K562 (cell line): ENCODE results near the gene UGT1A10. TPM values are rescaled to one million over a fixed set of nuclear protein-coding genes. Genes with fewer than 3 reads are reported as not detected.

Experiments used
- ATAC-seq: fragments of 200-7000 bp; cut with Tn5 transposase; 3 replicates; pipeline ENCODE4 v1.9.1; 2020; ENCODE audit warnings: moderate library complexity
- BruUV-seq: library from RNA; stranded (reverse); fragments of 400-500 nt; replicated peaks from 2 replicates; lab custom pipeline; 2021; lab: Mats Ljungman, UMichigan
- CTCF ChIA-PET: fragments of 300-600 bp; formaldehyde crosslinking; extraction: SDS; loops from one replicate; lab custom pipeline; 2021; ENCODE audit warnings: low intra/inter-chr PET ratio; lab: Yijun Ruan, JAX
- POLR2A ChIA-PET: fragments of 300-600, 350-650 bp; sonication (Branson Sonifier 250); formaldehyde crosslinking; extraction: SDS; loops from one replicate; lab custom pipeline; 2021; ENCODE audit warnings: antibody characterized with exemption, inconsistent platforms; lab: Yijun Ruan, JAX
- DNase-seq, 4 experiments: peaks; one replicate each; pipeline versions ENCODE4 v3.0.0 to v3.0.0-alpha.2; 2011 to 2018; ENCODE audit warnings: low spot score in 3 of 4, mixed read lengths in 3 of 4; ENCODE audit errors: extremely low read depth in 1 of 4
- FAIRE-seq: peaks from 2 replicates; lab custom pipeline; 2011; peaks lifted over from hg19 to GRCh38; lab: Jason Lieb, UNC
- H2AFZ ChIP-seq: 2 replicates; pipeline ENCODE4 v1.6.0; 2011; ENCODE audit warnings: low read depth, low read length, control low read depth, inconsistent platforms
- H3K27ac ChIP-seq: fragments of 200-600 bp; 3 replicates; pipeline ENCODE4 v1.8.0; 2011; ENCODE audit warnings: low read depth, mild to moderate bottlenecking, control low read depth, inconsistent platforms, low read length, moderate library complexity, mixed read lengths; ENCODE audit errors: extremely low read depth
- H3K27me3 ChIP-seq, 2 experiments: fragments of 300-600 bp in 1 of 2; 2 replicates in 1 of 2; 3 replicates in 1 of 2; pipeline versions ENCODE4 v1.6.0 to v1.8.0; 2011; ENCODE audit warnings: inconsistent platforms in 2 of 2, low read length in 2 of 2, mild to moderate bottlenecking in 1 of 2, mixed read lengths in 1 of 2, moderate library complexity in 1 of 2; ENCODE audit not compliant: control insufficient read depth in 2 of 2, insufficient read depth in 2 of 2
- H3K36me3 ChIP-seq: fragments of 300-600 bp; 3 replicates; pipeline ENCODE4 v1.8.0; 2011; ENCODE audit warnings: mild to moderate bottlenecking, low read length, inconsistent platforms; ENCODE audit not compliant: control insufficient read depth, insufficient read depth
- H3K4me1 ChIP-seq, 2 experiments: fragments of 200-600 bp in 1 of 2; replicated peaks in 1 of 2; 2 replicates in 1 of 2; 3 replicates in 1 of 2; pipeline versions ENCODE4 v1.5.1 to v1.8.0; 2011; ENCODE audit warnings: inconsistent platforms in 2 of 2, low read length in 2 of 2, mild to moderate bottlenecking in 1 of 2, mixed read lengths in 1 of 2, moderate library complexity in 1 of 2; ENCODE audit not compliant: control insufficient read depth in 2 of 2, insufficient read depth in 2 of 2
- H3K4me2 ChIP-seq: 2 replicates; pipeline ENCODE4 v1.6.1; 2011; ENCODE audit warnings: low read length, control low read depth, inconsistent platforms, mixed read lengths; ENCODE audit not compliant: insufficient read depth
- H3K4me3 ChIP-seq: fragments of 200-600 bp; sonication (generic), shearing (Covaris generic); 2 replicates; pipeline ENCODE4 v1.5.1; 2016; ENCODE audit warnings: control low read depth, inconsistent platforms
- H3K79me2 ChIP-seq: fragments of 200-600 bp; 3 replicates; pipeline ENCODE4 v1.8.0; 2011; ENCODE audit warnings: low read length, inconsistent platforms; ENCODE audit not compliant: control insufficient read depth, insufficient read depth
- H3K9ac ChIP-seq, 2 experiments: 2 replicates each; pipeline versions ENCODE4 v1.6.0 to v1.6.1; 2011; ENCODE audit warnings: low read depth in 2 of 2, low read length in 2 of 2, control low read depth in 1 of 2, inconsistent platforms in 1 of 2, mild to moderate bottlenecking in 1 of 2, mixed read lengths in 1 of 2; ENCODE audit not compliant: insufficient read depth in 1 of 2
- H3K9me1 ChIP-seq: one replicate; pipeline ENCODE4 v1.6.0; 2011; ENCODE audit warnings: inconsistent platforms, mild to moderate bottlenecking, low read length, moderate library complexity; ENCODE audit not compliant: control insufficient read depth, insufficient read depth
- H3K9me3 ChIP-seq: replicated peaks from 2 replicates; pipeline ENCODE4 v1.5.1; 2011; ENCODE audit warnings: low read depth, low read length, inconsistent platforms; ENCODE audit not compliant: control insufficient read depth, insufficient read depth
- H4K20me1 ChIP-seq: replicated peaks from 2 replicates; pipeline ENCODE4 v1.6.1; 2011; ENCODE audit warnings: low read length, inconsistent platforms, mixed read lengths; ENCODE audit not compliant: control insufficient read depth, insufficient read depth
- CTBP1 ChIP-seq: fragments of 450-650 bp; IDR thresholded peaks from 2 replicates; pipeline ENCODE4 v1.6.1; 2016; ENCODE audit warnings: borderline replicate concordance
- HMBOX1 ChIP-seq: sonication (generic); IDR thresholded peaks from 2 replicates; pipeline ENCODE4 v1.6.1; 2016
- HMG20B ChIP-seq: fragments of 250-450 bp; sonication (Bioruptor Pico); IDR thresholded peaks from 2 replicates; pipeline ENCODE4 v1.5.0; 2021; ENCODE audit warnings: mild to moderate bottlenecking
- MAFK ChIP-seq: IDR thresholded peaks from 2 replicates; pipeline ENCODE4 v1.6.1; 2011; ENCODE audit warnings: low read length, improper control_type of control experiment
- PHF21A ChIP-seq: fragments of 450-650 bp; IDR thresholded peaks from 2 replicates; pipeline ENCODE4 v1.6.1; 2017; ENCODE audit warnings: low read depth, borderline replicate concordance
- RBM22 ChIP-seq: fragments of 200-400 bp; formaldehyde crosslinking; IDR thresholded peaks from 2 replicates; pipeline ENCODE4 v1.6.1; 2018; ENCODE audit warnings: low read length, low read depth; ENCODE audit not compliant: poor library complexity, severe bottlenecking
- RREB1 ChIP-seq: fragments of 250-450 bp; sonication (Bioruptor Pico); IDR thresholded peaks from 2 replicates; pipeline ENCODE4 v1.4.0; 2020
- TCF7L2 ChIP-seq: fragments of 150-350 bp; IDR thresholded peaks from 2 replicates; pipeline ENCODE4 v1.6.1; 2016; ENCODE audit warnings: low read depth, mild to moderate bottlenecking, low read length, moderate library complexity
- TEAD4 ChIP-seq, 2 experiments: sonication (generic) in 1 of 2; formaldehyde crosslinking in 1 of 2; IDR thresholded peaks; 2 replicates each; pipeline versions ENCODE4 v1.6.1 to v1.8.0; 2012 to 2022; ENCODE audit warnings: borderline replicate concordance in 1 of 2, inconsistent platforms in 1 of 2, low read length in 1 of 2, mild to moderate bottlenecking in 1 of 2, missing genetic modification reagents in 1 of 2
- VEZF1 ChIP-seq: fragments of 200-800 bp; sonication (Bioruptor generic); IDR thresholded peaks from 2 replicates; pipeline ENCODE4 v1.6.1; 2017; ENCODE audit warnings: missing genetic modification characterization, missing compliant biosample characterization
- ZBTB7A ChIP-seq: IDR thresholded peaks from 2 replicates; pipeline ENCODE4 v1.6.1; 2011; ENCODE audit warnings: low read depth, mild to moderate bottlenecking, low read length, moderate library complexity, borderline replicate concordance; ENCODE audit not compliant: control insufficient read depth
- ZNF24 ChIP-seq: fragments of 450-650 bp; IDR thresholded peaks from 2 replicates; pipeline ENCODE4 v1.6.1; 2016
- ZNF785 ChIP-seq: fragments of 250-450 bp; sonication (Bioruptor Pico); IDR thresholded peaks from 2 replicates; pipeline ENCODE4 v1.4.0; 2020; ENCODE audit warnings: mild to moderate bottlenecking
- WGBS: fragments of 100-300 bp; shearing (Covaris generic); methylation state at CpG from one replicate; pipeline ENCODE4 v1.1.6; 2016; ENCODE audit warnings: low coverage, mixed read lengths; ENCODE audit not compliant: insufficient coverage; ENCODE audit errors: missing lambda C conversion rate; 5-methylcytosine and 5-hydroxymethylcytosine counted together
- in situ Hi-C: fragments of 300-500 bp; cut with MboI; formaldehyde crosslinking; loops from 4 replicates; pipeline ENCODE4 v1.15.0; 2018; ENCODE audit warnings: inconsistent platforms, mixed read lengths
- intact Hi-C: fragments of 100-400 bp; cut with micrococcal nuclease; formaldehyde crosslinking; loops from 2 replicates; pipeline ENCODE4 v1.14.2; 2022
- polyA plus RNA-seq, 8 experiments: library from polyadenylated mRNA; depleted of rRNA in 4 of 8; stranded (reverse) in 5 of 8; unstranded in 3 of 8; fragments of >200 nt; fragmentation: Nextera tagmentation in 2 of 8; fragmentation: Illumina TruSeq in 1 of 8; extraction: Ambion mirVana in 2 of 8; extraction: Trizol in 1 of 8; gene quantifications; 2 replicates each; pipeline versions ENCODE4 v1.2.1 to v1.2.3, GENCODE V29; 2011 to 2014; ENCODE audit warnings: inconsistent platforms in 1 of 8, missing spikeins in 1 of 8
- total RNA-seq, 7 experiments: library from RNA; depleted of rRNA in 6 of 7; stranded (reverse); fragments of >200 nt in 6 of 7; fragmentation: Illumina TruSeq in 2 of 7; extraction: Trizol in 2 of 7; gene quantifications; 2 replicates each; pipeline versions ENCODE4 v1.2.1 to v1.2.3, GENCODE V29; 2011 to 2021; ENCODE audit warnings: low replicate concordance in 1 of 7

The UGT1A10 gene
- total and polyA plus RNA-seq, 9 of the 15 experiments (the other 6 are each of a cell fraction or from before 2014, with no cell fraction given) = not detected

- FAIRE-seq (no peak), ATAC-seq (no peak), DNase-seq (no peak)
- Histone ChIP-seq H3K27ac (no peak within 1 kb of the TSS), H3K9me1 (no peaks in the 10 kb centered on the region), H3K4me2 (no peak within 1 kb of the TSS), H3K9me3 (no peaks in the 10 kb centered on the region), H3K9ac (no peak within 1 kb of the TSS), H4K20me1 (no peaks in the 10 kb centered on the region), H3K27me3 (peaks cover 0 to 8% of the 10 kb centered on the region in 2 experiments; a peak in 3 of 5 replicates), H3K4me1 (no peaks in the 10 kb centered on the region), H3K36me3 (no peaks in the 10 kb centered on the region), H2AFZ (no peak within 1 kb of the TSS), H3K4me3 (no peak within 1 kb of the TSS), H3K79me2 (no peaks in the 10 kb centered on the region)
- in situ Hi-C loops (no loop called here), intact Hi-C loops (no loop called here)
- POLR2A ChIA-PET = interaction anchor here (0.7 kb wide), 1 partner anchor 19 kb away, joined by 3 read pairs; no protein-coding TSS in a partner anchor
- 9% methylated on average over 4 of the region's 4 CpGs for WGBS
- no TSS peak for BruUV-seq
- TF ChIP-seq RREB1 (CRISPR knock-in tag) (no peak), ZNF24 (no peak), TCF7L2 (no peak), ZNF785 (CRISPR knock-in tag) (no peak), ZBTB7A (no peak), RBM22 (no peak), HMG20B (CRISPR knock-in tag) (no peak), HMBOX1 (no peak), TEAD4 (IDR thresholded peaks at IDR 0.05; ENCODE audit: low read length) (no peak), TEAD4 (CRISPR knock-in tag; IDR thresholded peaks at IDR 0.05; ENCODE audit: borderline replicate concordance) (no peak), MAFK (no peak), VEZF1 (CRISPR knock-in tag) (no peak), CTBP1 (no peak), PHF21A (no peak)
- CTCF ChIA-PET = no interaction called here
Measured at GRCh38 chr2:233692648-233693047, 56.4 kb downstream of the UGT1A10 start, which contains the start of gene UGT1A6. TSS of gene UGT1A6 (plus strand) at chr2:233692890. CDS start at chr2:233693005, 115 bp downstream.
